CD4-positive, alpha-beta memory T cell (primary cell): ENCODE measurements around the gene PLAC1. TPM values are rescaled to one million over a fixed set of nuclear protein-coding genes. Genes with fewer than 3 reads are reported as not detected.

Experiments used
- CTCF ChIA-PET: fragments of 350-600 bp; sonication (Branson Sonifier 250); formaldehyde crosslinking; loops from one replicate; lab custom pipeline; 2021; ENCODE audit warnings: inconsistent platforms; ENCODE audit not compliant: partially characterized antibody; lab: Charles Lee
- POLR2A ChIA-PET: fragments of 350-600 bp; sonication (Branson Sonifier 250); formaldehyde crosslinking; loops from one replicate; lab custom pipeline; 2021; ENCODE audit not compliant: partially characterized antibody; lab: Charles Lee
- DNase-seq, 5 donors: peaks; one replicate each; pipeline versions ENCODE4 v3.0.0 to v3.0.0-alpha.2; 2020 to 2022; ENCODE audit warnings: mixed read lengths in 1 of 5
- H3K27ac ChIP-seq: one replicate; pipeline ENCODE4 v1.7.0; 2013; ENCODE audit warnings: low read depth, low read length
- H3K27me3 ChIP-seq: 2 replicates; pipeline ENCODE4 v1.7.0; 2013; ENCODE audit warnings: mild to moderate bottlenecking, low read length, moderate library complexity; ENCODE audit not compliant: insufficient read depth
- H3K36me3 ChIP-seq: 2 replicates; pipeline ENCODE4 v1.7.0; 2013; ENCODE audit warnings: mild to moderate bottlenecking, low read length, moderate library complexity; ENCODE audit not compliant: insufficient read depth
- H3K4me1 ChIP-seq: 2 replicates; pipeline ENCODE4 v1.7.0; 2013; ENCODE audit warnings: mild to moderate bottlenecking, low read length, moderate library complexity; ENCODE audit not compliant: insufficient read depth
- H3K4me3 ChIP-seq, 2 donors: one replicate each; pipeline ENCODE4 v1.7.0; 2013; ENCODE audit warnings: low read length in 2 of 2, mild to moderate bottlenecking in 1 of 2
- H3K9me3 ChIP-seq, 2 donors: one replicate each; pipeline ENCODE4 v1.7.0; 2013; ENCODE audit warnings: low read length in 2 of 2, control low read depth in 1 of 2; ENCODE audit not compliant: control insufficient read depth in 1 of 2
- H3K27ac Mint-ChIP-seq, 7 donors: one replicate each; pipeline ENCODE4 v1.8.0; 2020 to 2021; ENCODE audit warnings: mixed read lengths in 7 of 7, mild to moderate bottlenecking in 6 of 7, inconsistent platforms in 3 of 7, moderate library complexity in 3 of 7
- H3K27me3 Mint-ChIP-seq, 2 donors: one replicate each; pipeline ENCODE4 v1.8.0; 2020 to 2021; ENCODE audit warnings: mixed read lengths in 2 of 2
- H3K36me3 Mint-ChIP-seq, 2 donors: one replicate each; pipeline ENCODE4 v1.8.0; 2020 to 2021; ENCODE audit warnings: mixed read lengths in 2 of 2, inconsistent platforms in 1 of 2, mild to moderate bottlenecking in 1 of 2
- H3K4me1 Mint-ChIP-seq, 4 donors: one replicate each; pipeline ENCODE4 v1.8.0; 2020 to 2021; ENCODE audit warnings: mixed read lengths in 4 of 4, mild to moderate bottlenecking in 1 of 4
- H3K4me3 Mint-ChIP-seq, 8 donors: one replicate each; pipeline ENCODE4 v1.8.0; 2020 to 2021; ENCODE audit warnings: mixed read lengths in 8 of 8, mild to moderate bottlenecking in 7 of 8, moderate library complexity in 6 of 8, inconsistent platforms in 3 of 8
- H3K9me3 Mint-ChIP-seq, 8 donors: one replicate each; pipeline ENCODE4 v1.8.0; 2020 to 2021; ENCODE audit warnings: mixed read lengths in 8 of 8, mild to moderate bottlenecking in 5 of 8, inconsistent platforms in 3 of 8, moderate library complexity in 1 of 8
- intact Hi-C: fragments of 100-400 bp; cut with micrococcal nuclease; formaldehyde crosslinking; loops from one replicate; pipeline ENCODE4 v1.15.1; 2023
- polyA plus RNA-seq, 2 donors: library from polyadenylated mRNA; unstranded; fragments of 300-500 nt; fragmentation: Illumina TruSeq; gene quantifications; one replicate each; pipeline ENCODE4 v1.2.3, GENCODE V29; 2021
- total RNA-seq, 2 experiments: library from RNA; stranded (reverse); gene quantifications; one replicate each; pipeline ENCODE4 v1.2.3, GENCODE V29; 2021

Gene PLAC1
- total and polyA plus RNA-seq, 4 experiments from 2014 or later, result not detected

- ChIA-PET POLR2A (no interaction called here), CTCF (no interaction called here)
- peaks cover 28% of the 10 kb centered on the region for H3K4me1 ChIP-seq
- H3K36me3 ChIP-seq, result no peaks in the 10 kb centered on the region
- H3K4me1 Mint-ChIP-seq, result peaks cover 19 to 24% (median 22%) of the 10 kb centered on the region in 4 donors
- H3K27me3 ChIP-seq, result peaks cover 29% of the 10 kb centered on the region
- DNase-seq, result peak in 2 of 5 donors; percentile 11 to 17
- peaks cover 0 to 2% of the 10 kb centered on the region in 2 donors for H3K36me3 Mint-ChIP-seq
- peaks cover 36 to 40% of the 10 kb centered on the region in 2 donors for H3K27me3 Mint-ChIP-seq
- H3K9me3 Mint-ChIP-seq, result peaks cover 0 to 4% (median 0%) of the 10 kb centered on the region in 8 donors
- H3K9me3 ChIP-seq, result no peaks in the 10 kb centered on the region
- H3K4me3 ChIP-seq, result peak overlapping the region in 1 of 2 donors; percentile 23
- peak overlapping the region; percentile 78 to 91 (median 88) for H3K4me3 Mint-ChIP-seq
- H3K27ac ChIP-seq, result no peak overlapping the region
- intact Hi-C loops, result no loop called here
- H3K27ac Mint-ChIP-seq, result peak overlapping the region in 5 of 7 donors; percentile 22 to 77 (median 48)
These were observed 109.7 kb downstream of the PLAC1 start for GRCh38 chrX:134548257-134549201.

- H3K4me3 Mint-ChIP-seq, result peak overlapping the region in 2 of 8 donors; percentile 15 to 39
- POLR2A ChIA-PET, result no interaction called here
- CTCF ChIA-PET, result no interaction called here
- Histone ChIP-seq H3K27me3 (peaks cover 29% of the 10 kb centered on the region), H3K4me1 (peaks cover 28% of the 10 kb centered on the region), H3K4me3 (no peak overlapping the region), H3K9me3 (no peaks in the 10 kb centered on the region), H3K27ac (no peak overlapping the region), H3K36me3 (no peaks in the 10 kb centered on the region)
- no peak overlapping the region for H3K27ac Mint-ChIP-seq
- H3K4me1 Mint-ChIP-seq, result peaks cover 19 to 24% (median 22%) of the 10 kb centered on the region in 4 donors
- H3K27me3 Mint-ChIP-seq, result peaks cover 36 to 41% of the 10 kb centered on the region in 2 donors
- H3K9me3 Mint-ChIP-seq, result peaks cover 0 to 4% (median 0%) of the 10 kb centered on the region in 8 donors
- peaks cover 0 to 2% of the 10 kb centered on the region in 2 donors for H3K36me3 Mint-ChIP-seq
- no peak for DNase-seq
- intact Hi-C loops, result no loop called here
These were observed 111.1 kb downstream of the PLAC1 start for GRCh38 chrX:134547047-134547679.

- Mint-ChIP-seq H3K27ac (no peak overlapping the region), H3K9me3 (peaks cover 0 to 4% (median 0%) of the 10 kb centered on the region in 8 donors), H3K4me1 (peaks cover 19 to 24% (median 22%) of the 10 kb centered on the region in 4 donors), H3K27me3 (peaks cover 32 to 41% of the 10 kb centered on the region in 2 donors), H3K36me3 (peaks cover 0 to 2% of the 10 kb centered on the region in 2 donors), H3K4me3 (no peak overlapping the region)
- no peak for DNase-seq
- Histone ChIP-seq H3K36me3 (no peaks in the 10 kb centered on the region), H3K27me3 (peaks cover 24% of the 10 kb centered on the region), H3K9me3 (no peaks in the 10 kb centered on the region), H3K4me3 (no peak overlapping the region), H3K4me1 (peaks cover 28% of the 10 kb centered on the region), H3K27ac (no peak overlapping the region)
- POLR2A ChIA-PET, result no interaction called here
- intact Hi-C loops, result no loop called here
- CTCF ChIA-PET, result no interaction called here
These were observed 112.1 kb downstream of the PLAC1 start for GRCh38 chrX:134546187-134546586.

- Histone ChIP-seq H3K27ac (no peak overlapping the region), H3K4me3 (no peak overlapping the region), H3K36me3 (no peaks in the 10 kb centered on the region), H3K4me1 (peaks cover 22% of the 10 kb centered on the region), H3K27me3 (peaks cover 24% of the 10 kb centered on the region), H3K9me3 (no peaks in the 10 kb centered on the region)
- CTCF ChIA-PET, result no interaction called here
- peaks cover 29 to 40% of the 10 kb centered on the region in 2 donors for H3K27me3 Mint-ChIP-seq
- POLR2A ChIA-PET, result no interaction called here
- no peak overlapping the region for H3K4me3 Mint-ChIP-seq
- peaks cover 0 to 4% (median 0%) of the 10 kb centered on the region in 8 donors for H3K9me3 Mint-ChIP-seq
- H3K27ac Mint-ChIP-seq, result no peak overlapping the region
- DNase-seq, result no peak
- intact Hi-C loops, result no loop called here
- peaks cover 0 to 2% of the 10 kb centered on the region in 2 donors for H3K36me3 Mint-ChIP-seq
- peaks cover 18 to 23% (median 20%) of the 10 kb centered on the region in 4 donors for H3K4me1 Mint-ChIP-seq
These were observed 112.8 kb downstream of the PLAC1 start for GRCh38 chrX:134545510-134545909.

GRCh38 chrX:134544513-134545151, 113.6 kb downstream of the PLAC1 start:
- intact Hi-C loops, result no loop called here
- H3K9me3 ChIP-seq, result no peaks in the 10 kb centered on the region
- peaks cover 13% of the 10 kb centered on the region for H3K4me1 ChIP-seq
- no peak for DNase-seq
- peaks cover 23 to 32% of the 10 kb centered on the region in 2 donors for H3K27me3 Mint-ChIP-seq
- H3K4me3 Mint-ChIP-seq, result no peak overlapping the region
- no peaks in the 10 kb centered on the region for H3K36me3 ChIP-seq
- no peak overlapping the region for H3K4me3 ChIP-seq
- ChIA-PET CTCF (interaction anchor here (0.6 kb wide), 1 partner anchor 289 kb away, joined by 3 read pairs; no protein-coding TSS in a partner anchor), POLR2A (no interaction called here)
- H3K36me3 Mint-ChIP-seq, result no peaks in the 10 kb centered on the region
- peaks cover 24% of the 10 kb centered on the region for H3K27me3 ChIP-seq
- no peak overlapping the region for H3K27ac ChIP-seq
- H3K4me1 Mint-ChIP-seq, result peaks cover 10 to 14% (median 13%) of the 10 kb centered on the region in 4 donors
- H3K27ac Mint-ChIP-seq, result no peak overlapping the region
- peaks cover 0 to 4% (median 0%) of the 10 kb centered on the region in 8 donors for H3K9me3 Mint-ChIP-seq

- Histone ChIP-seq H3K27me3 (peaks cover 24% of the 10 kb centered on the region), H3K4me1 (peaks cover 13% of the 10 kb centered on the region), H3K4me3 (no peak overlapping the region), H3K27ac (no peak overlapping the region), H3K36me3 (no peaks in the 10 kb centered on the region), H3K9me3 (no peaks in the 10 kb centered on the region)
- CTCF ChIA-PET, result no interaction called here
- DNase-seq, result no peak
- Mint-ChIP-seq H3K27ac (no peak overlapping the region), H3K27me3 (peaks cover 21 to 30% of the 10 kb centered on the region in 2 donors), H3K4me3 (no peak overlapping the region), H3K36me3 (no peaks in the 10 kb centered on the region), H3K9me3 (peaks cover 0 to 4% (median 0%) of the 10 kb centered on the region in 8 donors), H3K4me1 (peaks cover 9 to 12% (median 12%) of the 10 kb centered on the region in 4 donors)
- intact Hi-C loops, result no loop called here
- POLR2A ChIA-PET, result no interaction called here
These were observed 114.1 kb downstream of the PLAC1 start for GRCh38 chrX:134544135-134544512.
